Measurements from ENCODE around the gene STK32A.

Gene STK32A

DNA sequence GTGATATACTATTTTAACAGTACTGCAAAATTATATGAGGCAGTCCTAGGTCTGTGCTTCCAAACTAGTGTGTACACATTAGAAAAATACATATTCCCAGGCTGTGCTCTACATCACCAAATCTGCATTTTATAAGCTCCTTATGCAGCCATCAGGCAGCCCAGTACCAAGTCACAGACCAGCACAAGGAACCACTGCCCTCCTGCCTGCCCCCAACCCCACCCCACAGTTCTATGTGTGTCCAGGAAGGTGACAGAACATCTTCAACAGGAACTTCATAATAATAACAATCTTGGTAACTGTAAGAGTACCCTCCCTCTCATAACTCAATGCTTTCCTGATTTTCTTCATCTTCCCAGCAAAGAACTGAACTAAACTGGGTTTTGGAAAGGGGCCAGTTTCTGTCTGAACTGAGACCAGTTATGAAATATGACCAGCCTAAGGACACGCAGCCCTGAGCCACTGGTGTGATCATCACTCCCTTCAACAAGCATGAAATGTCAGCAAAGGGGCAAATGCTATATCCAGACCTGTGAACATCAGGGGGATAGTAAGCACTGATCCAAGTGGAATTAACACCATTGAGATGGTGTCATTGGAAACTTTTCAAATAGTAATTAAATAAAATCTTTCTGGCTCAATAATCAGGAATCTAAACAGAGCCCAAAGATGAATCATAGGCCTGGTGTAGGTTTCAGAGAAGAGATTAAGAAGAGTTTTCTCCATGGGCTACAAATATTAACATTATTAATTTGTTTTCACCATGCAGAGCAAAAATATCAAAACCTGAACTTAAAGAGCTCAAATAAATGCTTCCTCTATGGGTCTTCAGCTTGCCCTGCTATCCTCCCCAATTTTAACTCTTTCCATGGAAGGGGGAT lies 192.9 kb downstream of the STK32A start:
- no peak for DNase-seq

DNA sequence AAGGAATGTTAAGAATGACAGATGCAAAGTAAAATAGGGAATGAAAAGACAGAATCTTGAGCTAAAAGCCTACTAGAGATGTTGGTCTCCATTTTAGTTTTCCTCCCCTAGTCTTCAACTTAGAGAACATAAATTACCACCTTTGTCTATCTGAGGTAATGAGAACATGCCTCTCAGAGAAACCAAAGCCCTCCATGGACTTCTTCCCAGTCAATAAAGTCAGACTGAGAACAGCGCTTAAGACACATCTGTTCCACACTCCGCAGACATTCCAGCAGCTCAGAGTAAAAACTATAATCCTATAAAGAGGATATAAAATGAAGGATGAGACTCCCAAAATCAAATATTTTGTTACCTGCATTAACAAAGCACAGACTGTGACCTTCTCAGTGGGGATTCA lies 195.8 kb downstream of the STK32A start:
- DNase-seq = no peak

DNA sequence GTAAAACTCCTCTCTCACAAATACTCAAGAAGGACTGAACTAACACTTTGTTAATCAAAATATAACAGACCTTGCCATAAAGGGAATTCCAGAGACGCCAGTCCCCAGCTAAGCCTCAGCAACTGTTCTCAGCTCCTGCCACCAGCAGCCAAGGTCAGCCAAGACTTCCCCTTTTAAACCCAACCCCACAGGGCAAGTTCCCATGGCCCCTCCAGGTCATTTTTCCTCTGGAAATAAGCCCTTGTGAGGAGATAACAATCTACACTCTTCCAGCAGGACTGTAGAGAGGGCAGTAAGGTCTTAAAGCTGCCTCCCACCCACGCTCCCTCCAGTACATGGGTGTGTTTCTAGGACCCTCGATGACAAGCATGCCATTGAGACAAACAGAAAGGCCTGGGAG lies 196.8 kb downstream of the STK32A start:
- DNase-seq = no peak

DNA sequence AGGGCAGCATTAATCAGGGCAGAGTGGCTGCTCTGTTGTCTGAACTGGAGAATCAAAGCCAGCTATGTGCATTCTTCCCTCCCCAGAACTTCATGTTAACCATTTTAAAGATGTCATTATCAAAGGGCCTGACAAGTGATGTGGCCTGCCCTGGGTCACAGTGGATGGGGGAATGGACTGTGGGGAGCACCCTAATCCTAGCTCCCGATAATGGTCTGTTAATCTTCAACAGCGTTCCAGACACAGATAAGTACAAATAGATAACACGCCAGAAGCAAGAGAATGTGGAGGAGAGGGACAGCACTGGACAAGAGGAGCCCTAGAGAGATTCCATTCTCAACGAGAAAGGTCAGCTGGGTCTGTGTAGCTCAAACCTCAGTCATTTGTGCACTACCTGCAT lies 197.5 kb downstream of the STK32A start:
- DNase-seq = no peak

DNA sequence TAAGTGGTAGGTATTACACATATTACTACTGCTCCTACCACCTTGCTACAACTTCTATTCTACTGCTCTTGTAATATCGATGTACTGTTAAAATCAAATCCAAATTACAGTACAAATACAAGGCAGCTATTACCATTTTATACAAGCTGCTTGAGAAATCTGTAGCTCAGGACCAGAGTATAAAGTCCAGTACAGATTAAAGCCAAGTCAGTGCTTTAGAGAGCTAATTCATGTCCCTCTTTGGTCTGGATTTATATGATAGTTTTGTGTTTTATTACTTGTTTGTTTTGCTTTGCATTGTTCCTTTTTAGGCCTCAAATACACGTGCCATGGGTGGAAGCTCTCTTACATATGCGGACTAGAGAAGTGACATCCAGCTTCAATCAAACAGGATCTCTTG lies 199.2 kb downstream of the STK32A start:
- DNase-seq = no peak

DNA sequence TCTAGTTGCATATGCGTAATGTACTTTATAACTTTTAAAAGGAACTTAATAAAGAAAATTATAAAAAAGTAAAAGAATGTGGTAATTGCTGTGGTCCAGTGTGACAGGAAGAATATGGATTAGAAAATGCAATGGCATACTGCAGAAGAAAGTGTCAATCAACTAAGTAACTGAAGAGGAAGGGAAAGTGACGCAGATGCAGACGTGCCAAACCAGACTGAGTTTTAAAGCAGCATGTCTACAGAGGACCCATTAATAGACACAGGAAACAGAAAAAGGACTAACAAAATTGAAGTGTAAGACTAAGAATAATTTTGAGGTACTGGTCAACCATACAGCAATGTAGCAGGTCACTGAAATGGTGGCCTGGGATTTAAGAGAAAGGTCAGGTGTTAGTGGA lies 201.8 kb downstream of the STK32A start:
- DNase-seq = no peak

DNA sequence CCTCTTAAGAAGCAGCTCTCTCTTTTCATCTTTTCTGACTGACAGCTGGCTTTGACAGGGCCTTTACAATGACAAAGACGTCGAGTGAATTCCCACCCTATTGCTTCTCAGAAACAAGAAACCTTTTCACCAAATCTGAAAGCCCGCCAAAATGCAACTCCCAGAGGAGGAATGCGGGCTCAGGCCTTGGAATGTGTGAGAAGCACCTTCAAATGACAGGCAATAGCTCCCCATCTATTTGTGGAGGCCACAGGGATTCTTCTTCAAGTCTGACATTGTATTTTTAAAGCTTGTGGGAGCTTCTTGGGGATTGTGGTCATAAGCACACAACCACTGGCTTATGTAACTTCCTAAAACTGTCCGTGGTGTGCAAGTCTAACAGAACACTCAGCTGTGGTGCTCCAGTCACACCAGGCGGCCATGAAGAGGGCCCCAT lies 202.4 kb downstream of the STK32A start:
- peak; percentile 85 for DNase-seq

Measured in SIG-M5 (cell line).